Nephron progenitor cell (in vitro differentiated cells): ENCODE data around the gene GDF7.

Experiments used
- DNase-seq: peaks from one replicate; pipeline ENCODE4 v3.0.0; 2021
- H3K27ac Mint-ChIP-seq: 2 replicates; pipeline ENCODE4 v1.8.0; 2021; ENCODE audit warnings: mild to moderate bottlenecking, moderate library complexity, mixed read lengths
- H3K27me3 Mint-ChIP-seq: 2 replicates; pipeline ENCODE4 v1.8.0; 2021; ENCODE audit warnings: mild to moderate bottlenecking, low read depth, mixed read lengths; ENCODE audit not compliant: poor library complexity
- H3K36me3 Mint-ChIP-seq: 2 replicates; pipeline ENCODE4 v1.8.0; 2021; ENCODE audit warnings: low read depth, mixed read lengths
- H3K4me1 Mint-ChIP-seq: 2 replicates; pipeline ENCODE4 v1.8.0; 2021; ENCODE audit warnings: mixed read lengths
- H3K4me3 Mint-ChIP-seq: 2 replicates; pipeline ENCODE4 v1.8.0; 2021; ENCODE audit warnings: mild to moderate bottlenecking, moderate library complexity, mixed read lengths
- H3K9me3 Mint-ChIP-seq: 2 replicates; pipeline ENCODE4 v1.8.0; 2021; ENCODE audit warnings: mild to moderate bottlenecking, moderate library complexity, mixed read lengths
- TF ChIP-seq, protein P1 (sequence below): fragments of 200-600 bp; sonication (generic); IDR thresholded peaks from 2 replicates; pipeline ENCODE4 v1.5.0; 2021; ENCODE audit warnings: antibody characterized with exemption

Gene GDF7

DNA sequence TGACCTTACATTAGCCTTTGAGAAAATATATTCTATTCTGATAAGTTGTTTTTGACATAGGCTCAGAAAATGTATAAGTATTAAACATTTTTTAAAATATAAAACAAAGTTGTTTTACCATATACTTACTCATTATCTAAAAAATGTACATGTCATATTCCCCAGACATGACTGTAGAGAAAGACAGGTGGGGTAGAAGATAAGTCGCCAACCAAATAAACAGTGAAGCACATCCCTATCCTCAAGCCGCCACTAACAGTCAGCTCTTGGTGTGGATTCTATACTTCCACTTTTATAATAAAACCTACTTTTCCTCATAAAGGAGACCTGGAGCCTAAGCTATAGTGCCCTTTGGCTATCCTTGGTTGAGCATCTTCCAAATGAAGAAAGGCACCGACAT lies 26.4 kb downstream of the GDF7 start:
- peaks cover 4% of the 10 kb centered on the region for H3K9me3 Mint-ChIP-seq
- H3K27ac Mint-ChIP-seq, result no peak overlapping the region
- no peak for DNase-seq
- TF ChIP-seq, protein P1, sequence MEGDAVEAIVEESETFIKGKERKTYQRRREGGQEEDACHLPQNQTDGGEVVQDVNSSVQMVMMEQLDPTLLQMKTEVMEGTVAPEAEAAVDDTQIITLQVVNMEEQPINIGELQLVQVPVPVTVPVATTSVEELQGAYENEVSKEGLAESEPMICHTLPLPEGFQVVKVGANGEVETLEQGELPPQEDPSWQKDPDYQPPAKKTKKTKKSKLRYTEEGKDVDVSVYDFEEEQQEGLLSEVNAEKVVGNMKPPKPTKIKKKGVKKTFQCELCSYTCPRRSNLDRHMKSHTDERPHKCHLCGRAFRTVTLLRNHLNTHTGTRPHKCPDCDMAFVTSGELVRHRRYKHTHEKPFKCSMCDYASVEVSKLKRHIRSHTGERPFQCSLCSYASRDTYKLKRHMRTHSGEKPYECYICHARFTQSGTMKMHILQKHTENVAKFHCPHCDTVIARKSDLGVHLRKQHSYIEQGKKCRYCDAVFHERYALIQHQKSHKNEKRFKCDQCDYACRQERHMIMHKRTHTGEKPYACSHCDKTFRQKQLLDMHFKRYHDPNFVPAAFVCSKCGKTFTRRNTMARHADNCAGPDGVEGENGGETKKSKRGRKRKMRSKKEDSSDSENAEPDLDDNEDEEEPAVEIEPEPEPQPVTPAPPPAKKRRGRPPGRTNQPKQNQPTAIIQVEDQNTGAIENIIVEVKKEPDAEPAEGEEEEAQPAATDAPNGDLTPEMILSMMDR, result no peak
- peaks cover 11% of the 10 kb centered on the region for H3K4me1 Mint-ChIP-seq
- peaks cover 21% of the 10 kb centered on the region for H3K36me3 Mint-ChIP-seq
- no peak overlapping the region for H3K4me3 Mint-ChIP-seq
- H3K27me3 Mint-ChIP-seq, result no peaks in the 10 kb centered on the region

DNA sequence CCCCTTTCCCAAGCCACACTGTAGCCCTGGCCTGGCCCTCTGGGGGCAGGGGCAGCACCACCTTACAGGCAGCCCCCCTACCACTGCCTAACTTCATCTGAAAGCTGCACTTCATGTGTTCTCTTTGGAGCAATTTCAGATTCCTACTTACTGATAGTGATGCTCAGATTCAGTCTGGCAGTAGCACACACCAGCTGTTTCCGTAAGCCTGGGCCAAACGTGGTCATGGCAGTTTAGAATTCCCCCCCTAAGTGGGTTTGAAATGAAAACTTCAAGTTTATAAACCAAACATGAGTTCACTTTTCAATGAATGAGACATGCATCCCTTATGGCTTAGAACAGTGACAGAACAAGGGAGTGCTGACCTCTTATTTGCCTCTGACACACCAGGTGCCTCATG lies 29.4 kb downstream of the GDF7 start:
- peaks cover 7% of the 10 kb centered on the region for H3K4me1 Mint-ChIP-seq
- H3K36me3 Mint-ChIP-seq, result no peaks in the 10 kb centered on the region
- H3K27me3 Mint-ChIP-seq, result no peaks in the 10 kb centered on the region
- no peak overlapping the region for H3K4me3 Mint-ChIP-seq
- no peak for DNase-seq
- TF ChIP-seq, protein P1, result no peak
- no peak overlapping the region for H3K27ac Mint-ChIP-seq
- H3K9me3 Mint-ChIP-seq, result no peaks in the 10 kb centered on the region

DNA sequence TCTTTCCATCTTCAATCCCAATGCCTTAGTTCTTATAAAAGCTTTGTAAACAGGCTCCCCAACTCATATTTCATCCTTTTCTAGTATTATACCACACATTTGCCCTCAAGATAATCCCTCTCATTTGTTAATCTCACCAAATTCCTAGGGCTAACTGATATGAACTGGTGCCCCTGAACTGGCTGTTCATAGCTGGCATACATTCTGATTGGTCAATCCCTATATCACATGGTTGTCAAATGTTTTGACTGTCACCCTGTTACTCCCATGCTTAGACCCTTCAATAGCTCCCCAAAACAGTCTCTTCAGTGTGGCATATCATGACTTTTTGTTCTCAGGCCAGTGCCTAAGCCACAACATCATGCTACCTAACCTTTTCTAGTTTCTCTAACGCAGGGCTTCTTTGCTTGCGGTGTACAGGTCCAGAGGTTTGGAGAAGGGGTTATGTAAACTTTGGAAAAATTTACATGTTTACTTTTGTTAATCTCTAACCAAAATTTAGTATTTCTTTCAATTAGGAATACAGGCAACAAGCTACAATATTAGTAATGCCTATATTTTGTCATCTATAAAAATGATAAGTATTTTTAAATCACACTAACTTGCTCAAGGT lies 30.5 kb downstream of the GDF7 start:
- TF ChIP-seq, protein P1, result no peak
- Mint-ChIP-seq H3K27me3 (no peaks in the 10 kb centered on the region), H3K4me1 (no peaks in the 10 kb centered on the region), H3K27ac (peak overlapping the region; percentile 2), H3K36me3 (no peaks in the 10 kb centered on the region), H3K4me3 (no peak overlapping the region), H3K9me3 (no peaks in the 10 kb centered on the region)
- DNase-seq, result no peak

DNA sequence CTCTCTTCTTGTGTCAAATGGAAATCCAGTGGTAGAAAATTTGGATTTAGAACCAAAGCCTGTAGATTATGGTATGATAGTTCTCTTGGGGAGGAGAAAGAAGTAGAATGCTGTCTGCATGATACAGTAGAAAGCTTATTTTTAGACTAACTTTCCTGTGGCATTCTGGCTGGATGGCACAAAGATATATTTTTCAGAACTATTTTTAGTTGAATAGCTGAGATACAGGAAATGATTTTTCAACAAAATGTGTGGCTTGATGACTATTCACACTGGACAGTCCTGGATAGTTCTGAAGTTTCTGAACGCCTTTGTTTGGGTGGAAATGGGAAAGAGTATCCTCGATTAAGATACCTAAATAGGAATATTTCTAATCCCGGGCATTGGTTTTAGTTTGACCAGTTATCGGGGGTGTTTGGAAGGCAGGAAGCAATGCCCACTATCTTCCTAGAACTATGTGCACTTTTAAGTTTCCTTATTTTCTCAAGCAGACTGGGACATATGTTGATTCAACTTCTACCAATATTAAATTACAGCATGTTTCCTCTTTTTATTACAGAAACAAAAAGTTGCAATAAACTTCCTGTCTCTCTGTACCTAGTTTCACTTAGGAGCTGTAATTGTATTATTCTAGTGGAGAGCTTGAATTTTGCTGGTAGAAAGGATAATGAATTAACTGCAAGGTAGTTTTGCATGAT lies 32.1 kb downstream of the GDF7 start:
- H3K36me3 Mint-ChIP-seq, result no peaks in the 10 kb centered on the region
- DNase-seq, result no peak
- no peaks in the 10 kb centered on the region for H3K27me3 Mint-ChIP-seq
- H3K9me3 Mint-ChIP-seq, result no peaks in the 10 kb centered on the region
- TF ChIP-seq, protein P1, result no peak
- H3K4me1 Mint-ChIP-seq, result no peaks in the 10 kb centered on the region
- H3K27ac Mint-ChIP-seq, result no peak overlapping the region
- no peak overlapping the region for H3K4me3 Mint-ChIP-seq

DNA sequence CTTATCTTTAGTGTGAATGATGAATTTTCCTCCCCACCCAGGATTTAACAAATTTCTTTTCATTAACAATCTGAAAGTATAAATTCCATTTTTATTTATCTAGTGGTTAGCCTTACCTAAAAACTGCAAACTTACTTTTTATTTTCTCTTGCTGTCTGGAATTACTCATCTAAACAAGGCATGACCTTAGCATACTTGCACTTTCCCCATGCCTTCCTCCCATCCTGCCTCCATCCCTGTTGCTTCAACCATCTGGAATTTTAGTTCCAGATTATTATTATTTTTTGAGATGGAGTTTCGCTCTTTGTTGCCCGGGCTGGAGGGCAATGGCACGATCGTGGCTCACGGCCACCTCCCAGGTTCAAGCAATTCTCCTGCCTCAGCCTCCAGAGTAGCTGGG lies 35.6 kb downstream of the GDF7 start:
- Mint-ChIP-seq H3K27ac (peak overlapping the region; percentile 9), H3K4me3 (no peak overlapping the region), H3K9me3 (no peaks in the 10 kb centered on the region), H3K27me3 (no peaks in the 10 kb centered on the region), H3K4me1 (no peaks in the 10 kb centered on the region), H3K36me3 (no peaks in the 10 kb centered on the region)
- DNase-seq, result no peak
- TF ChIP-seq, protein P1, result no peak

DNA sequence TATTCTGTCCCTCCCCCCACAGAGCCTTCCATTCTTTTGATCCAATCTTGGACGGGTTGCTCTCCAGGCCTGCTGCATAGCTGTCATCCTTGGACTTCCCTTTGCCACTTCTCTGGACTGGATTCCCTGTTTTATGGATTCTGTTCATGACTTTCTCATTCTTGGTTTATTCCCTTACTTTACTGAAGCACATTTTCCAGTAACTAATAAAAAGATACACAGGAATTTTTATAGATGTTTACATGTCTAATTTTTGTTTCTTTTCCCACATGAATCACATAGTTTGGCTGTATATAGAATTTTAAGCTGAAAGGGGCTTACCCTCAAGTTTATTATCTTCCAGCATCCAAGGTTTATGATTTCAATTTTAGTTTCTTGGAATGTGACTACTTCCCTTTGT lies 37.9 kb downstream of the GDF7 start:
- H3K9me3 Mint-ChIP-seq, result no peaks in the 10 kb centered on the region
- no peak for DNase-seq
- no peak overlapping the region for H3K4me3 Mint-ChIP-seq
- H3K36me3 Mint-ChIP-seq, result peaks cover 12% of the 10 kb centered on the region
- H3K27me3 Mint-ChIP-seq, result no peaks in the 10 kb centered on the region
- TF ChIP-seq, protein P1, result no peak
- no peaks in the 10 kb centered on the region for H3K4me1 Mint-ChIP-seq
- H3K27ac Mint-ChIP-seq, result no peak overlapping the region
